HUES64 (cell line): Measurements from ENCODE around the gene SRGAP1.
"Not testable (repeated sequence)": the region's sequence is repeated elsewhere in the genome, so short reads cannot be mapped to it uniquely, and the experiment has no call there.

Experiments used
- H3K27ac ChIP-seq: 2 replicates; pipeline ENCODE4 v1.7.0; 2013; ENCODE audit warnings: low read depth, low read length, inconsistent platforms
- H3K27me3 ChIP-seq: 2 replicates; pipeline ENCODE4 v1.6.1; 2013; ENCODE audit warnings: mild to moderate bottlenecking, low read length; ENCODE audit not compliant: insufficient read depth
- H3K36me3 ChIP-seq: 2 replicates; pipeline ENCODE4 v1.6.1; 2013; ENCODE audit warnings: mild to moderate bottlenecking, low read length; ENCODE audit not compliant: insufficient read depth
- H3K4me1 ChIP-seq: 2 replicates; pipeline ENCODE4 v1.6.1; 2013; ENCODE audit warnings: mild to moderate bottlenecking, low read length, moderate library complexity; ENCODE audit not compliant: insufficient read depth
- H3K4me3 ChIP-seq: 2 replicates; pipeline ENCODE4 v1.5.1; 2013; ENCODE audit warnings: mild to moderate bottlenecking, low read length, moderate library complexity
- H3K9ac ChIP-seq: 2 replicates; pipeline ENCODE4 v1.6.1; 2013; ENCODE audit warnings: mild to moderate bottlenecking, low read depth, low read length
- H3K9me3 ChIP-seq: 2 replicates; pipeline ENCODE4 v1.6.1; 2013; ENCODE audit warnings: low read depth, low read length; ENCODE audit not compliant: insufficient read depth
- WGBS: fragments of 150-250, 120-280 bp; methylation state at CpG from one replicate; pipeline ENCODE4 v1.1.7; 2013; ENCODE audit warnings: missing lambda C conversion rate; 5-methylcytosine and 5-hydroxymethylcytosine counted together

The SRGAP1 gene

DNA sequence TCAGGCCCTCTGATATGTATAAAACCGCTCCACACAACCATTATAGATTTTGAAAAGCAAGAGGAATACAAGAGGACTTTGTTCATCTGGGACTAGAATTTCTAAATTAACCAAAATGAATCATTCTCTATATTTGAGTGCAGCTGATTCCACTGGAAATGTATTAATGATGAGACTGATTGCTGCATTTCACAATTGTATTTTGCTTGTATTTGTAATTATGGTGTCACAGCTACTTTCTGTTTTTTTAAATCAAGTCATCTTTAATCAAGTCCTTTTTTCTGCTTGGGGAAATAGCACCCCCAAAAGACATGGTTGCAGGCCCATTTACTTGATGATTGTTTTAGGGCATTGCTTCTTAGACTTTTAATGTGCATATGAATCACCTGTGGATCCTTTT lies 215.2 kb downstream of the SRGAP1 start:
- H3K27me3 ChIP-seq: no peaks in the 10 kb centered on the region
- no peaks in the 10 kb centered on the region for H3K4me1 ChIP-seq
- no peak overlapping the region for H3K9ac ChIP-seq
- no peak overlapping the region for H3K4me3 ChIP-seq
- WGBS: no CpG with 5 or more reads among the region's 1 CpG
- H3K27ac ChIP-seq: no peak overlapping the region
- H3K36me3 ChIP-seq: no peaks in the 10 kb centered on the region; the same call in 1 of the 2 replicates
- H3K9me3 ChIP-seq: no peaks in the 10 kb centered on the region

DNA sequence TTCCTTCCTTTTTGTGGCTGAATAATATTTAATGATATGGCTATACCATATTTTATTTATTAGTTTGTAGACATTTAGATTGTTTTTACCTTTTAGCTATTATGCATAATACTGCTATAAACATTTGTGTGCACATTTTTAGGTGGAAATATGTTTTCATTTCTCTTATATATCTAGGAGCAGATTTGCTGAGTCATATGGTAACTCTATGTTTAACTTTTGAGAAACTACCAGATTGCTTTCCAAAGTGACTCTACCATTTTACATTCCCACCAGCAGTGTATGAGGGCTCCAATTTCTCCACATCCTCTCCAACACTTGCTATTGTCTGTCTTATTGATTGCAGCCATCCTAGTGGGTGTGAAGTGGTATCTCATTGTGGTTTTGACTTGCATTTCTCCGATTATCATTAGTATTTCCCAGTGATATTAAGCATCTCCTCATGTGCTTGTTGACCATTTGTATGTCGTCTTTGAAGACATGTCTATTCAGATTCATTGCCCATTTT lies 217.4 kb downstream of the SRGAP1 start:
- no peak overlapping the region for H3K27ac ChIP-seq

DNA sequence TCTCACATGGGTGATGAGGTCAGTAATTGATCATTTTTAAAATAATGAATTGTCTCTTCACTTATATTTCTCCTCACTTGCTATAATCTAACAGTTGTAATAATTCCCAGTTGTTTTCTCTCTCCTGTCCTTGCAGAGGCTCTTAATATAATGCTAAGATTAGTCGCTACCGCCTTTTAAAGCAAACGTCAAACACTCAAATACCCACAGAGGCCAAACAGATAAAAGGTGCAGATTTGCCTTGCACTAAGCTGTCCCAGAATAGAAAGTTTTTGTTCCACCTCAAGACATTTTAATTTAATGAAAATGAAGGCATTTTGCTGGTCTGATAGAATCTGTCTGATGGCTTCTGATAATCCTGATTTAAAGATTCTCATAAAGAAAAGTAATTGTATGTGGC lies 218.6 kb downstream of the SRGAP1 start:
- WGBS: 95% methylated on average over 3 of the region's 3 CpGs
- Histone ChIP-seq H3K4me1 (no peaks in the 10 kb centered on the region), H3K36me3 (peaks cover 6% of the 10 kb centered on the region; the same call in 1 of the 2 replicates), H3K9ac (no peak overlapping the region), H3K9me3 (no peaks in the 10 kb centered on the region), H3K27me3 (no peaks in the 10 kb centered on the region), H3K4me3 (no peak overlapping the region), H3K27ac (no peak overlapping the region)

More for the DNA sequence above, 217.4 kb downstream of the SRGAP1 start:
- Histone ChIP-seq H3K9ac (no peak overlapping the region), H3K27me3 (no peaks in the 10 kb centered on the region), H3K4me1 (no peaks in the 10 kb centered on the region), H3K4me3 (no peak overlapping the region), H3K9me3 (no peaks in the 10 kb centered on the region), H3K36me3 (peaks cover 6% of the 10 kb centered on the region; the same call in 1 of the 2 replicates)
- 93% methylated on average over 2 of the region's 2 CpGs for WGBS

DNA sequence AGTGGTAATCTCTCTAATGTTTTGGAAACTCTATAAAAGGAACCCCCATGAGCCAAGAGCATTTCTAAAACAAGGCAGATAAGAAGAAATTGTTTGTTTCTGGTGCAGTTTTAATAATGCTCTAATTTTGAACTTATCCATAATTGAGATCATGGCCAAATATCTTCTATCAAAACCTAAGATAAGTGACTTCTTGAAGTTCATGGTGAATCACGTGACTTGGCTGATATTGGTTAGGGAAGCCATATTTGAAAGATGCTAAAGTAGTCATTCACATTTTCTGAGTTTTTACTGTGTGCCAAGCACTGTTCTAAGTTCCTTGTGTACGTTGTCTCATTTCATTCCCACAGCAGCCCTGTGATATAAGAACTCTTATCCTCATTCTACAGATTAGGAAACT lies 219.7 kb downstream of the SRGAP1 start:
- Histone ChIP-seq H3K4me1 (no peaks in the 10 kb centered on the region), H3K36me3 (peaks cover 6% of the 10 kb centered on the region; the same call in 1 of the 2 replicates), H3K27me3 (no peaks in the 10 kb centered on the region), H3K9ac (no peak overlapping the region), H3K9me3 (no peaks in the 10 kb centered on the region), H3K4me3 (no peak overlapping the region), H3K27ac (no peak overlapping the region)
- WGBS: 92% methylated on average over 2 of the region's 2 CpGs

DNA sequence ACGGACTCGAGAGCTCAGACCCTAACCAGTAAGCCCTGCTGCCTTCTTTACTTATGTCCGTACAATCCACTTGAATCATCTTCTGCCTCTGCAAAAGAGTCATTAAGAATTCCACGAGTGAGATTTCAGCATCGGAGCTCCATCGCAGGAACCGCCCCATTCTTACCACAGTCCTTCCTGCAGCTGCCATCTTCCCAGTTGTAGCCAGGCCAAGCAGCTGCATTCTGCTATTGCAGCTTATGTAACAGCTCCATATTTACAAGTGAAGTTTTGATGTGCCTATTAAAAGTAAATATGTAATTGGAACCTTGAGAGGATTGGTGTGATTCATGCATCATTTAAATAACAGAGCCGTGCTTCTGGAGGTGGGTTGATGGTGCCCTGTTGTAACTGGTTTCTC lies 220.2 kb downstream of the SRGAP1 start:
- no peak overlapping the region for H3K4me3 ChIP-seq
- WGBS: 94% methylated on average over 8 of the region's 8 CpGs
- no peaks in the 10 kb centered on the region for H3K4me1 ChIP-seq
- no peak overlapping the region for H3K9ac ChIP-seq
- peaks cover 6% of the 10 kb centered on the region; the same call in 1 of the 2 replicates for H3K36me3 ChIP-seq
- H3K27me3 ChIP-seq: no peaks in the 10 kb centered on the region
- H3K27ac ChIP-seq: no peak overlapping the region
- no peaks in the 10 kb centered on the region for H3K9me3 ChIP-seq

DNA sequence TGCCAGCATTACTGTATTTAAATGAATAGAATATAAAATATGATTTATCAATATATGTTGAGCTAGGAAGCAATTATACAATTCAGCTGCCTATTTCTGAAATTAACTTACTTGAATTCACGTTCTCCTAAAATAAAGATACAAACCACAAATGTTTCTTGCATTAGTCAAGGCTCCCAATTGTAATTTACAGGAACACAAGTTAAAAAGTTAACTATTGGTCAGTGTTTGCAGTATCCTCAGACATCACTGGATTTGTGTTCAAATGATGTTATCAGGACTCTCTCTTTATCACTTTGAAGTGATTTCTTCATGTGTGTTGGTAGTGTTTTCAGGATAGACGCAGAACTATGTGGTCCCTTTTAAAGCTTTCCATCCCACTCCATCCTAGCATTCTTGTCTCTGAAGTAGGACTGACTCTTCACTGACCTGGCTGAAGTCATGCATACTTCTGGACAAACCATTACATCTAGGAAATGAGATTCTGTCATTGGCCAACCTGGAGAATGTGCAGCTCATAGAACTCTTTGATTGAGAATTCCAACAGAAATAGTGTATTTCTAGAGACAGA lies 221.5 kb downstream of the SRGAP1 start:
- Histone ChIP-seq H3K27ac (no peak overlapping the region), H3K36me3 (peaks cover 6% of the 10 kb centered on the region; the same call in 1 of the 2 replicates), H3K9me3 (no peaks in the 10 kb centered on the region), H3K27me3 (no peaks in the 10 kb centered on the region), H3K4me1 (no peaks in the 10 kb centered on the region), H3K9ac (no peak overlapping the region), H3K4me3 (no peak overlapping the region)
- WGBS: 87% methylated on average over 2 of the region's 2 CpGs

DNA sequence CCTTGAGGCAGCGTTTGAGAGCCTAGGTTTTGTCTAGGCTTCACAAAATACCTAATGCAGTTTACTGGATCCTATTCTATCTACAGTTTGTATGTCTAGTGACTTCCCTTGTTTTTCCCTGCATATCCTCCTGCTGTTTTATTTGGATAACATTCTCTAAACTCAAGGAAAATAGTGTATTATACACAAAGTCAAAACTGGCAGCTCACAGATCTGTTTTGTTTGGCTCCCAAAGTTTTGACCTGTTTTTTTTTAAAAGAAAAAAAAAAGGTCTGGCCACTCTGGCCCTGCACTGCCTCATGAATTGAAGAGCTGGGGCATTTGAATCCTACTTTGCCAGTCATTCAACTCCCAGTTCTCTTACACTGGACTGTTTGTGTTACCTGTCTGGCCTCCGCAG lies 222.3 kb downstream of the SRGAP1 start:
- H3K36me3 ChIP-seq: peaks cover 6% of the 10 kb centered on the region; the same call in 1 of the 2 replicates
- no peak overlapping the region for H3K9ac ChIP-seq
- H3K27ac ChIP-seq: no peak overlapping the region
- no peaks in the 10 kb centered on the region for H3K9me3 ChIP-seq
- no peaks in the 10 kb centered on the region for H3K27me3 ChIP-seq
- 98% methylated on average over 2 of the region's 2 CpGs for WGBS
- H3K4me3 ChIP-seq: no peak overlapping the region
- H3K4me1 ChIP-seq: no peaks in the 10 kb centered on the region

DNA sequence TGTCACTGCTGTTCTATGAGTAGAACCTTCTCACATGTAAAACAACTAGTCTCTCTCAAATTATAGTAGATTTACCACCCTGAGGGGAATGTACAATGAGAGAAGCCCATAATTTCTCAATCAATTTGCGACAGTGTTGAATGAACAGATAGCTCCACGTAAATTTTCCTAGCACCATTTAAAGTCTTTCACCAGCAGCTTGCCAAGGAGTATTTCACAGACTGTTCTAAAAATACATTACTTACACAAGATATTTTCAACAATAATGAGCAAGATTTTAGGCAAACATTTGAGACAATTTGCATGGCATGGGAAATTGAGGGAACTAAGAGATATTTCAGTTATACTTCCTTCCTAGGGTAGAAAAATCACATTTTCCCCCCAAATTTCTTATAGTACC lies 226.0 kb downstream of the SRGAP1 start:
- H3K27me3 ChIP-seq: no peaks in the 10 kb centered on the region
- H3K4me3 ChIP-seq: no peak overlapping the region
- H3K27ac ChIP-seq: no peak overlapping the region
- H3K36me3 ChIP-seq: 0 out of 2 replicates have a peak, but pooled peaks cover 5% of the 10 kb centered on the region
- 97% methylated on average over 2 of the region's 2 CpGs for WGBS
- H3K9ac ChIP-seq: no peak overlapping the region
- no peaks in the 10 kb centered on the region for H3K4me1 ChIP-seq
- H3K9me3 ChIP-seq: peaks cover 8% of the 10 kb centered on the region; the same call in 1 of the 2 replicates

DNA sequence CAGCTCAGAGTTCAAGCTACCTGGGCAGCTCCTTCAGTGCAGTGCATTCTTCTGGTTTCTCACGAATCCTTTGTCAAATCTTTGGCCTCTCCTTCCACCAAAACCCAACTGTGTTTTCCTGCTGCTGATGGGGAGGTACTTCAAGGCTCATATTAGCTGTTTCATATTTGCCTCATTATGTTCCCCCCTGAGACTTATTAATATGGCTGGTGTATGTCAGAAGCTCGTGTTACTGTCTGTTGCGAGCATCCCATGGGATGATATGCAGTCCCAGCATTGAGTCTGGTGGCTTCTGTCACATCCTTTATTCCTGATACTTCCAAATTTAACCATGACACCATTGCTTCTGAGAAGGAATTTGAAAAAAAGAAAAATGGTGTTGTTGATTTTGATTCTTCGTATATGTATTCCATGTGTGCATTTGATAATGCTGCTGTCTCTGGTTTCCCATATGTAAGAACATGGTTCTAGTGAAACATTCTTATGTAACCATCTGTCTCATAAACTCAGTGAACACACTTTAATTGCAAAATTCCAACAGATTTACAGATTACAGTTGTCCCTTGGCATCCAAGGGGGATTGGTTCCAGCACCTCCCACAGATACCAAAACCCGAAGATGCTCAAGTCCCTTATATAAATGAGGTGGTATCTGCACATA lies 228.5 kb downstream of the SRGAP1 start:
- 0 out of 2 replicates have a peak, but pooled peaks cover 5% of the 10 kb centered on the region for H3K36me3 ChIP-seq
- H3K27me3 ChIP-seq: no peaks in the 10 kb centered on the region
- no peak overlapping the region for H3K4me3 ChIP-seq
- H3K9ac ChIP-seq: no peak overlapping the region
- H3K27ac ChIP-seq: no peak overlapping the region
- peaks cover 13% of the 10 kb centered on the region; the same call in 1 of the 2 replicates for H3K9me3 ChIP-seq
- peaks cover 5% of the 10 kb centered on the region; the same call in 1 of the 2 replicates for H3K4me1 ChIP-seq
- WGBS: 97% methylated on average over 4 of the region's 5 CpGs

DNA sequence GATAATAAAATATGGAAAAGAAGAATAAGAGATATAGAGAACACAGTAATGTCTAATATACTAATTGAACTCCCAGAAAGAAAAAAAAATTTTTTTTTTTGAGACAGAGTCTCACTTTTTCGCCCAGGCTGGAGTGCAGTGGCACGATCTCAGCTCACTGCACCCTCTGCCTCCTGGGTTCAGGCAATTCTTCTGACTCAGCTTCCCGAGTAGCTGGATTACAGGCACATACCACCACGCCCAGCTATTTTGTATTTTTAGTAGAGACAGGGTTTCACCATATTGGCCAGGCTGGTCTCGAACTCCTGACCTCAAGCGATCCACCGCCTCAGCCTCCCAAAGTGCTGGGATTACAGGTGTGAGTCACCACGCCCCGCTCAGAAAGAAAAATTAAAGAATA lies 232.1 kb downstream of the SRGAP1 start:
- Histone ChIP-seq H3K4me1 (peaks cover 18% of the 10 kb centered on the region), H3K9me3 (peaks cover 13% of the 10 kb centered on the region; the same call in 1 of the 2 replicates)
- not testable (repeated sequence) for H3K4me3 ChIP-seq, H3K36me3 ChIP-seq, H3K9ac ChIP-seq, H3K27ac ChIP-seq, H3K27me3 ChIP-seq
- 97% methylated on average over 7 of the region's 9 CpGs for WGBS

DNA sequence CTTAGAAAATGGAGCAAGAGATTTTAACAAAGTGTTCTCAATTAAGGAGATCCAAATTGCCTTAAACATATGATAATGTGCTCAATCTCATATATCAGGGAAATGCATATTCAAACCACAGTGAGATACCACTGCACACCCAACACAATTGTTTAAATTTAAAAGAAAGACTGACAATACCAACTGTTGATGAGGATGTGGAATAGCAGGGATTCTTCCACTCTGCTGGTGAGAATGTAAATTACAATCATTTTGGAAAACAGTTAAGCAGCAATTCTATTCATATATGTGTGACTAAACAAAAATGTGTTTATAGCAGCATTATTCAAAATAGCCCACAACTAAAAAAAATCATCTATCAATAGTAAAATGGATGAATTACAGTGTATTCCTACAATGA lies 233.4 kb downstream of the SRGAP1 start:
- Histone ChIP-seq H3K4me1 (peaks cover 18% of the 10 kb centered on the region), H3K27me3 (no peaks in the 10 kb centered on the region), H3K27ac (no peak overlapping the region), H3K4me3 (no peak overlapping the region), H3K9ac (no peak overlapping the region), H3K9me3 (peaks cover 13% of the 10 kb centered on the region; the same call in 1 of the 2 replicates), H3K36me3 (0 out of 2 replicates have a peak, but pooled peaks cover 6% of the 10 kb centered on the region)
